ENCODE measurements around the gene FAM81A.
"Not testable (repeated sequence)": the region's sequence is repeated elsewhere in the genome, so short reads cannot be mapped to it uniquely, and the experiment has no call there.

The FAM81A gene

DNA sequence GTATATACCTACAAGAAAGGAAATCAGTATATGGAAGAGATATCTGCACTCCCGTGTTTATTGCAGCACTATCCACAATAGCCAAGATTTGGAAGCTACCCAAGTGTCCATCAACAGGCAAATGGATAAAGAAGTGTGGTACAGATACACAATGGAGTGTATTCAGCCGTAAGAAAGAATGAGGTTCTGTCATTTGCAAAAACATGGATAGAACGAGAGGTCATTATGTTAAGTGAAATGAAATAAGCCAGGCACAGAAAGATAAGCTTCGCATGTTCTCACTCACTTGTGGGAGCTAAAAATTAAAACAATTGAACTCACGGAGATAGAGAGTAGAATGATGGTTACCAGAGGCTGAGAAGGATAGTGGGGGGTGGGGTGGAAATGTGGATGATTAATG lies 53.1 kb downstream of the FAM81A start:
- no peak for DNase-seq

GRCh38 chr15:59492389-59493377 lies 54.7 kb downstream of the FAM81A start:
- peak; percentile 54 for DNase-seq

DNA sequence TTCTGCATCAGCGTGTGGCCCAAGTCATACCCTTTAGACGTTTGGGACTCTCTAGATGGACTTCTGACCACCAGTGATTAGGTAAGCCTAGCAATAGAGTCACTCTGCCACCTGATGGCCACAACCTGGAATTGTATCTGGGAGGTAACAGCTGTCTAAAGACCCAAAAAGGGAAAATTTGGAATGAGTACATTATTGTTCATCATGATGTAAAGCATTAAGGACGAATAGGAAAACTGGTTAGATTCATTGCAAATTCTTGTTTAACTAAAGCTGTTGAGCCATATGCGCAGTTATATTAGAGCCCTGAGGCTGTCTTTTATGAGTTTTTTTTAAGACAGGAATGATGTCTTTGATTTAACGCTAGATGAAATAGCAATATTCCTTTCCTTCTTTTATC lies 63.6 kb downstream of the FAM81A start:
- DNase-seq: peak; percentile 0

GRCh38 chr15:59515190-59515589 lies 77.2 kb downstream of the FAM81A start:
- no peak for DNase-seq

DNA sequence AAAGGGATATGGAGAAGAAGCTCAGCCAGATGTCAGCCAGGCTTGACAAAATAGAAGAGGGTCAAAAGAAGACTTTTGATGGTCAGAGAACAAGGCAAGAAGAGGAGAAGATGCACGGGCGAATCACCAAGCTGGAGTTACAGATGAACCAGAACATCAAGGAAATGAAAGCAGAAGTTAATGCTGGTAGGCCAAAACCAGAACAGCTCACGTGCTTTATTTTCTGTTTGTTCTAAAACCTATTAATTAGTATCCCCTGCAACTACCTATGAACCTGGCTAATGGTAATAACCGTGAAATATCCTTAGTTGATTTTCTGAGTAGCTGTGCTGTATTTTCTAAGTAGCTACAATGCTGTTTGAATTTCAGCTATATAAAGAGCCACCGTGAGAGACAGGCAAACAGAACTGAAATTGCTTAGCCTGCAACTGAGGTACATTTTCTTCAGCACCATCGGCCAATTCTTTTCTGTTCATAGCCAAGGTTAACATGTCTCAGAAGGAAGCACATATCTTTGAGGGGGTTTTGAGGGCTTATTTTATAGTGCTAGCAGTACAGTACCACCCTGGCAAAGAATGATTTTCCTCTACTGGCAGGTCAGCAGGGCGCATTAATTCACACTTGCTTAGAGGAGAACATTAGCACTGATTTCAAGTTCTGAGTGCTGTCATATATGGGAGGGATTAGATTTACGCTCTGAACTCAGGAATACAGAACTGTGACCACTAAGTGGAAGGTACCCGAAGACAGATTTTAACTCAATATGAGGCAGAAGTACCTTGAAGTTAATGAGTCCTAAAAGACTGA lies 78.9 kb downstream of the FAM81A start:
- DNase-seq: no peak

DNA sequence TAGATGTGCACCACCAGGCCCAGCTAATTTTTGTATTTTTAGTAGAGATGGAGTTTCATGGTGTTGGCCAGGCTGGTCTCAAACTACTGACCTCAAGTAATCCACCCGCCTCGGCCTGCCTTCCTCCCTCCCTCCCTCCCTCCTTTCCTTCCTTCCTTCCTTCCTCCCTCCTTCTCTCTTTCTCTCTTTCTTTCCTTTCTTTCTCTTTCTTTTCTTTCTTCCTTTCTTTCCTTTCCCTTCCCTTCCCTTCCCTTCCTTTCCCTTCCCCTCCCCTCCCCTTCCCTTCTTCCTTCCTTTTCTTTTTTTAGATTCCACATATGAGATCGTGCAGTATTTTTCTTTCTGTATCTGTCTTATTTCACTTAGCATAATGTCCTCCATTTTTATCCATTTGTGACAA lies 81.3 kb downstream of the FAM81A start:
- no peak for DNase-seq

DNA sequence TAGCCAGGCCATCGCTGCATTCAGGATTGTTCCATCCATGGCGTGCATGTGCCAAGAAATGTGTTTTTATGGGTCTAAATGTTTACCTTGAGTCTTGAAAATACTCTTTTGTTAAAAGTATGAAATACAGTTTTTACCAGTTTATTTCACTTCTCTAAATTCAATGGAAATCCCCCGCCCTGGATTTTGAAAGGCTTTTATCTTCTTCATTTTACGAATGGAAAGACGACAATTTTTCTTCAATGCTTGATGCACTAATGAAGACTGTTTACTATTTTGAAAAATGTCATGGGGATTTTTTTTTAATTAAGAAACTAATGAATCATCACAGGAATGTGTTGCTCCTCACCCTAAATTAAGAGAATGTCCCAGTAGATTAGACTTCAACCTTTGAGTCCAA lies 83.5 kb downstream of the FAM81A start:
- no peak for DNase-seq

GRCh38 chr15:59522988-59523461 lies 85.0 kb downstream of the FAM81A start:
- no peak for DNase-seq

GRCh38 chr15:59523702-59524101 lies 85.7 kb downstream of the FAM81A start:
- DNase-seq: no peak

DNA sequence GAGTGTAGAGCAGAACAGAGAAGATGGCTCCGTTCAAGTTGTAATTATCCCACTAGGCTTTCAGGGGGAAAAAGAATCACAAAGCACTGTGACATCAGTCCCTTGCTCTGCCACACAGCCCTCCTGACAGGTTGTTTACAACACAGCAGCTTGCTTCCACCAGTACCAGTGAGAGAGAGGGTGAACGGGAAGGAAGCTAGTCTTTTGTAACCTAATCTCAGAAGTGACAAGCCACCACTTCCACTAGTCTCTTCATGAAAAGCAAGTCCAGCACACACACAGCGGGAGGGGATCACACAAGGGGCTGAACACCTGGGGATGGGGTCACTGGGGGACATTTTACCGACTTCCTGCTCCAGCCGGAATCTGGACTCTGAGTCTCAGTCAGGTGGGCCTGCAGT lies 86.3 kb downstream of the FAM81A start:
- peak; percentile 38 for DNase-seq

- not testable (repeated sequence) for DNase-seq
Measured at GRCh38 chr15:59526466-59526865, 88.5 kb downstream of the FAM81A start.

- DNase-seq: no peak
Measured at GRCh38 chr15:59528429-59528828, 90.4 kb downstream of the FAM81A start.

- DNase-seq: peak; percentile 88
Measured at GRCh38 chr15:59528961-59529402, 91.0 kb downstream of the FAM81A start.

DNA sequence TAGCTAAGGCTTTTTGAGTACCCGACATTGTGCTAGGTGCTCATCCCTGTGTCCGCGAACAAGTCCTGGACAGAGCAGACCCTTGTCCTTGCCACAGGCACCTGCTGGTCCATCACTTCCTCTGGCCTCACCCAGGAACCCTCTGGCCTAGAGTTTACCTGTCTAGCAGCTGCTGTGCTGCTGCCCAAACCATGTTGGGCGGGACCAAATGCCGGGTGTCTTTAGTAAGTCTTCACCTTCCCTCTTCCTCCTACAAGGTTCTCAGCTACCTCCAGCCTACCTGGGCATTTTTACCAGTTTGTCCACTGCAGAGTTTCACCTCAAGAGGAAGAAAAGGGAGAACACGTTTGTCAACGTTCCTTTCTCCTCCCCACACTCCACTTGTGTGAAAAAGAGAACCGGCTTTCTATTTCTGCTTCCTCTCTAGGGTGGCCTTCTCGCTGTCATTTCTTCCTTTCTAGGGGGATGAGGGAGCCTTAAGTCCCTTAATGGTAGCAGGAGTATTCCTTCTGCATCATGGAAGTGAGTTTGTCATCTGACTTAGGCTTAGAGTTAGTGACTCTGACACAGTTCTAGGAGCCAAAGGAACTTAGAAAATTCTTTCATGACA lies 93.2 kb downstream of the FAM81A start:
- DNase-seq: no peak

- DNase-seq: peak; percentile 11
Measured at GRCh38 chr15:59532770-59533379, 94.9 kb downstream of the FAM81A start.

DNA sequence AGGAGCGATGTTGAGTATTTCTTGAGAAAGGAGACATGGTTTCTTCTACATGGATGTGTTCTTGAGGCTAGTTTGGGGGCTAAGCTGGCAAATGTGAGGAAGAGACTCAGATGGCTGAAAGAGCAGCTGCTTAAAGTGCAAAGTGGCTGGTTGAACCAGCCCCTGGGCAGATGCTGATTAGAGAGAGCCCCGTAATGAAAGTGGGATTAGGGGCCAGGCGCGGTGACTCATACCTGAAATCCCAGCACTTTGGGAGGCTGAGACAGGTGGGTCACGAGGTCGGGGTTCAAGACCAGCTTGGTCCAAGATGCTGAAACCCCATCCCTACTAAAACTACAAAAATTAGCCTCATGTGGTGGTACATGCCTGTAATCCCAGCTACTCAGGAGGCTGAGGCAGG lies 98.6 kb downstream of the FAM81A start:
- DNase-seq: no peak

DNA sequence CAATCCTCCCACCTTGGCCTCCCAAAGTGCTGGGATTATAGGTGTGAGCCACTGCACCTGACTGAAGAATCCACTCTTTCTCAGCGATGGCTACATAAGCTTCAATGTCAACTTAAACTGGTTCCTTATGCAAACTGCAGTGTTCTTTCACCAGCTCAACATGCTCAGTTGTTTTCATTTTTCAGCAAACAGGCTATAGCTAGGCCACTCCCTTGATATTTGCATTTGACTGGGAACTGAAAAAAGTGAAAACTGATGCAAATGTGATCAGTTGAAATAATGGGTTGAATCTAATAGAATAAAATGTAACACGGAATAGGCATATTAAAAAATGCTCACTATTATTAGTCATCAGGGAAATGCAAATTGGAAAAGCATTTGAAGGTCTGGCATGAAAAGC lies 99.4 kb downstream of the FAM81A start:
- DNase-seq: no peak

DNA sequence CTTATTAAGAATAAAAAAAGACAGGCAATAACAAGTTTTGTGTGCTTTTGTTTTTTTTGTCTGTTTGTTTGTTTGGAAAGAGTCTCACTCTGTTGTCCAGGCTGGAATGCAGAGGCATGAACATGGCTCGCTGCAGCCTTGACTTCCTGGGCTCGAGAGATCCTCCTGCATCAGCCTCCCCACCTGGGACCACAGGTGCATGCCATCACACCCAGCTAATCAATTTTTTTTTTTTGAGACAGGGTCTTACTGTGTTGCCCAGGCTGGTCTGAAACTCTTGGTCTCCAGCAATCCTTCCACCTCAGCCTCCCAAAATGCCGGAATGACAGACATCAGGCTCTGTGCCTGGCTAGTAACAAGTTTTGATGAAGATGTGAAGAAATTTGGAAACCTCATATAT lies 100.5 kb downstream of the FAM81A start:
- DNase-seq: no peak

DNA sequence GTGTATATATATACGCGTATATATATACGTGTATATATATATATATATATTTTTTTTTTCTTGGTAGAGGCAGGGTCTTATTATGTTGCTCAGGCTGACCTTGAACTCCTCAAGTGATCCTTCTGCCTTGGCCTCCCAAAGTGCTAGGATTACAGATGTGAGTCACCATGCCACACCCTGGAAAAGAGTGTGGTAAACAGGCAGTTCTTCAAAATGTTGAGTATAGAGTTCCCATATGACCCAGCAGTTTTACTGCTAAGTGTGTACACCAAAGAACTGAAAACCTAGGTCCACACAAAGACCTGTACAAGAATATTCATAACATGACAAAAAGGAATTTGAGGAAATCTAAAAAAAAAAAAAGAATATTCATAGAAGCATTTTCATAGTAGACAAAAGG lies 101.8 kb downstream of the FAM81A start:
- DNase-seq: no peak

- DNase-seq: no peak
Measured at GRCh38 chr15:59540654-59541053, 102.7 kb downstream of the FAM81A start.

- DNase-seq: no peak
Measured at GRCh38 chr15:59541750-59542149, 103.8 kb downstream of the FAM81A start.

DNA sequence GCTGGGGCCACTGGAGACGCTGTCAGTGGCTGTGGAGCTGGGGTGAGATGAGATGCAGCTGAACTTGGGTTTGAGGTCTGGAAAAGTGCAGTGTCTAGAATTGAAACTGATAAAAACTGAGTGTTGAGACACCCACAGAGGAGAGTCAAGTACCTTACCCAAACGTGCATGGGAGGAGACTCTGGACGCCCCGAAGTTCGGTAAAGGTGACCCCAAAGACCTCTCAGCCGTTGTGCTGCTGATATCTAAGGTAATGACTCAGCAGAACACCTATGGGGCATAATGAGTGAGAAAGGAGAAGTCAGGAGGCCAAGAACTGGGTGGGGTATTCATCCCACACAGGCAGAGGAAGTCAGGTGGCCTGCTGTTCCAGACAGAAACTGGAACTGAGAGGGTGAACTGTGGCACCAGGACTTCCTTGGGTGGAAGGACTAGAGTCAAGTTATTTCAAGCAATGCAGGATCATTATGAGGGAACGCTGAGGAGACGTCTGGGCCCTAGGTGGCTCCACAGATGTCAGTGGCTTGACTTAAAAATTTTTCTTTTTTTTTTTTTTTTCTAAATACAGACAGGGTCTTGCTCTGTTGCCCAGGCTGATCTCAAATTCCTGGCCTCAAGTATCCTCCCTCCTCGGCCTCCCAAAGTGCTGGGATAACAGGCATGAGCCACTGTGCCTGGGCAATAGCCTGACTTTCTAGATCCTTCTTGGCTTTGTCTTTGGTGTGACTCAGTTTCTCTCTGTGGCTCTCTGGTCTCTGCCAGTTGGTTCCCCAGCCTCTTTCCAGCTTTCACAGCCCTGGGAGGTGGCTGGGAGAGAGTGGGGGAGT lies 105.9 kb downstream of the FAM81A start:
- no peak for DNase-seq
